Measurements from ENCODE around the gene FARS2.

The FARS2 gene

GRCh38 chr6:5580736-5581581 is 319.6 kb downstream of the FARS2 start:
- DNase-seq = peak in 3 of 51 donors; percentile 3 to 8 (median 4)

GRCh38 chr6:5582762-5583161 is 321.4 kb downstream of the FARS2 start:
- DNase-seq = no peak

GRCh38 chr6:5583528-5583927 is 322.2 kb downstream of the FARS2 start:
- no peak for DNase-seq

GRCh38 chr6:5584078-5584482 is 322.8 kb downstream of the FARS2 start:
- no peak for DNase-seq

- no peak for DNase-seq
These were observed 326.3 kb downstream of the FARS2 start for GRCh38 chr6:5587648-5588047.

- DNase-seq = no peak
These were observed 328.3 kb downstream of the FARS2 start for GRCh38 chr6:5589422-5590141.

- peak in 2 of 51 donors; percentile 9 to 16 for DNase-seq
These were observed 328.9 kb downstream of the FARS2 start for GRCh38 chr6:5590187-5590586.

GRCh38 chr6:5592886-5593519 is 331.7 kb downstream of the FARS2 start:
- no peak for DNase-seq

GRCh38 chr6:5595184-5595583 is 333.9 kb downstream of the FARS2 start:
- DNase-seq = no peak

- DNase-seq = no peak
These were observed 336.1 kb downstream of the FARS2 start for GRCh38 chr6:5597413-5597812.

GRCh38 chr6:5598123-5598522 is 336.8 kb downstream of the FARS2 start:
- DNase-seq = no peak

GRCh38 chr6:5599127-5599526 is 337.8 kb downstream of the FARS2 start:
- DNase-seq = no peak

- DNase-seq = no peak
These were observed 344.6 kb downstream of the FARS2 start for GRCh38 chr6:5605937-5606336.

GRCh38 chr6:5606546-5606945 is 345.2 kb downstream of the FARS2 start:
- peak in 4 of 51 donors; percentile 17 to 32 (median 26) for DNase-seq

GRCh38 chr6:5610640-5611039 is 349.3 kb downstream of the FARS2 start:
- DNase-seq = no peak

- DNase-seq = no peak
These were observed 355.9 kb downstream of the FARS2 start for GRCh38 chr6:5617179-5617578.

- DNase-seq = no peak
These were observed 357.9 kb downstream of the FARS2 start for GRCh38 chr6:5619249-5619648.

- DNase-seq = no peak
These were observed 361.1 kb downstream of the FARS2 start for GRCh38 chr6:5622276-5623005.

- DNase-seq = no peak
These were observed 362.5 kb downstream of the FARS2 start for GRCh38 chr6:5623769-5624168.

- DNase-seq = peak in 1 of 51 donors; percentile 12
These were observed 362.9 kb downstream of the FARS2 start for GRCh38 chr6:5624256-5624655.

GRCh38 chr6:5626727-5627426 is 365.6 kb downstream of the FARS2 start:
- no peak for DNase-seq
